Fibroblast of lung (primary cell): Measurements from ENCODE around the gene SLC6A17. TPM values are rescaled to one million over a fixed set of nuclear protein-coding genes. Genes with fewer than 3 reads are reported as not detected.
A peak's percentile ranks its signal among the peaks of the same experiment; 100 is the strongest.

Experiments used
- DNase-seq, 2 donors: peaks; one replicate each; pipeline versions ENCODE4 v3.0.0 to v3.0.0-alpha.2; 2010; ENCODE audit warnings: low read depth in 2 of 2
- H2AFZ ChIP-seq: 2 replicates; pipeline ENCODE4 v1.5.1; 2012; ENCODE audit warnings: low read length, control low read depth, inconsistent platforms
- H3K27ac ChIP-seq: 2 replicates; pipeline ENCODE4 v1.5.1; 2011; ENCODE audit warnings: low read length, control low read depth; ENCODE audit not compliant: insufficient read depth
- H3K27me3 ChIP-seq: 2 replicates; pipeline ENCODE4 v1.5.1; 2011; ENCODE audit warnings: mild to moderate bottlenecking, low read length; ENCODE audit not compliant: control insufficient read depth, insufficient read depth
- H3K36me3 ChIP-seq: 2 replicates; pipeline ENCODE4 v1.5.1; 2011; ENCODE audit warnings: low read length; ENCODE audit not compliant: control insufficient read depth, insufficient read depth
- H3K4me1 ChIP-seq: 2 replicates; pipeline ENCODE4 v1.5.1; 2011; ENCODE audit warnings: low read length; ENCODE audit not compliant: control insufficient read depth, insufficient read depth; ENCODE audit errors: extremely low read depth
- H3K4me2 ChIP-seq: 2 replicates; pipeline ENCODE4 v1.5.1; 2011; ENCODE audit warnings: low read length, control low read depth; ENCODE audit not compliant: insufficient read depth; ENCODE audit errors: extremely low read depth
- H3K4me3 ChIP-seq, 4 experiments: fragments of 200-600 bp in 1 of 4; sonication (generic) in 1 of 4; replicated peaks in 1 of 4; 2 replicates each; pipeline ENCODE4 v1.5.1; 2011 to 2016; ENCODE audit warnings: low read length in 4 of 4, low read depth in 3 of 4, mild to moderate bottlenecking in 3 of 4, control low read depth in 2 of 4, inconsistent platforms in 1 of 4, mixed read lengths in 1 of 4; ENCODE audit not compliant: insufficient read depth in 1 of 4; ENCODE audit errors: control extremely low read depth in 1 of 4
- H3K79me2 ChIP-seq: 2 replicates; pipeline ENCODE4 v1.5.1; 2012; ENCODE audit warnings: mild to moderate bottlenecking, low read length, inconsistent platforms; ENCODE audit not compliant: control insufficient read depth, insufficient read depth
- H3K9ac ChIP-seq: 2 replicates; pipeline ENCODE4 v1.5.1; 2011; ENCODE audit warnings: mild to moderate bottlenecking, low read length, control low read depth; ENCODE audit not compliant: insufficient read depth
- H3K9me3 ChIP-seq: 2 replicates; pipeline ENCODE4 v1.5.1; 2012; ENCODE audit warnings: low read depth, low read length; ENCODE audit not compliant: control insufficient read depth, insufficient read depth
- H4K20me1 ChIP-seq: 2 replicates; pipeline ENCODE4 v1.5.1; 2011; ENCODE audit warnings: low read length; ENCODE audit not compliant: control insufficient read depth, insufficient read depth; ENCODE audit errors: extremely low read depth
- EZH2 ChIP-seq: IDR thresholded peaks from 2 replicates; pipeline ENCODE4 v1.5.1; 2012; ENCODE audit warnings: low read length, control low read depth, mild to moderate bottlenecking; ENCODE audit errors: missing control alignments
- polyA plus RNA-seq, 2 donors: library from polyadenylated mRNA; depleted of rRNA in 1 of 2; stranded (reverse) in 1 of 2; unstranded in 1 of 2; fragments of >200 nt; gene quantifications; 2 replicates each; pipeline ENCODE4 v1.2.1, GENCODE V29; 2011 to 2012; ENCODE audit warnings: missing spikeins in 1 of 2
- total RNA-seq: library from RNA; depleted of rRNA; stranded (reverse); fragments of >200 nt; gene quantifications from 2 replicates; pipeline ENCODE4 v1.2.1, GENCODE V29; 2014
- TF ChIP-seq, protein P1 (sequence below), 2 donors: IDR thresholded peaks in 1 of 2; conservative IDR thresholded peaks in 1 of 2; 1 replicate in 1 of 2; 2 replicates in 1 of 2; pipeline ENCODE4 v1.5.1; 2011 to 2012; ENCODE audit warnings: low read length in 2 of 2, control low read depth in 1 of 2, inconsistent platforms in 1 of 2, low read depth in 1 of 2, mild to moderate bottlenecking in 1 of 2

SLC6A17 gene
- total and polyA plus RNA-seq, 2 donors (not counting 1 experiment from before 2014, with no cell fraction given) = under 0.01 to 0.14 TPM

DNA sequence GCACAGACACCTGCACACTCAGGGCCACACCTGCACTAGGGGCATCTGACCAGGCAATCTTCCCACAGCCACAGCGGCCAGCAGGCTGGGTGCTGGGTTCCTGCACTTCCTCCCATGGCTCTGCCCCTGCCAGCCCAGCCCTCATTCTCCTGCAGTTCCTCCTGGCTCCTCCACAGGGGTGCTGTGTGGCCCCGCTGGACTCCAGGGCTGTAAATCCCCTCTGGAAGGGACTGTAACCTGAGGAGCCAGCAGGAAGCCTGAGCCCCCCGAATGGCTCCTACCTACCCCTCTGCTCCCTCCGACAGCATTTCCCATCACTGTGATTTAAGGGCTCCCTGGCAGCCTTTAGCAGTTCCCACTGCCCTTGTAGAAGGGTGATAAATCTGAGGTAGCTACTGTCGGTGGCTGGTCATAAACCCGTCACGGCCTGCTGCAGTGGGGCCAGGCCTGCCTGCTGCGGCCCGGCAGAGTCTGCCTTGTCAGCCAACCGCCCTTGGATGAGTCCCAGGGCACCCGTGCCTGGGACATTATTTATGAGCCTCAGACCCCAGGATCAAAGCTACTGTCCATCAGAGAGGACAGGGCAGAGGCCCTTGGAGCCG is 29.2 kb upstream of the SLC6A17 start:
- no peaks in the 10 kb centered on the region for H3K9me3 ChIP-seq
- TF ChIP-seq, protein P1, sequence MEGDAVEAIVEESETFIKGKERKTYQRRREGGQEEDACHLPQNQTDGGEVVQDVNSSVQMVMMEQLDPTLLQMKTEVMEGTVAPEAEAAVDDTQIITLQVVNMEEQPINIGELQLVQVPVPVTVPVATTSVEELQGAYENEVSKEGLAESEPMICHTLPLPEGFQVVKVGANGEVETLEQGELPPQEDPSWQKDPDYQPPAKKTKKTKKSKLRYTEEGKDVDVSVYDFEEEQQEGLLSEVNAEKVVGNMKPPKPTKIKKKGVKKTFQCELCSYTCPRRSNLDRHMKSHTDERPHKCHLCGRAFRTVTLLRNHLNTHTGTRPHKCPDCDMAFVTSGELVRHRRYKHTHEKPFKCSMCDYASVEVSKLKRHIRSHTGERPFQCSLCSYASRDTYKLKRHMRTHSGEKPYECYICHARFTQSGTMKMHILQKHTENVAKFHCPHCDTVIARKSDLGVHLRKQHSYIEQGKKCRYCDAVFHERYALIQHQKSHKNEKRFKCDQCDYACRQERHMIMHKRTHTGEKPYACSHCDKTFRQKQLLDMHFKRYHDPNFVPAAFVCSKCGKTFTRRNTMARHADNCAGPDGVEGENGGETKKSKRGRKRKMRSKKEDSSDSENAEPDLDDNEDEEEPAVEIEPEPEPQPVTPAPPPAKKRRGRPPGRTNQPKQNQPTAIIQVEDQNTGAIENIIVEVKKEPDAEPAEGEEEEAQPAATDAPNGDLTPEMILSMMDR (conservative IDR thresholded peaks at IDR 0.05 in 1 of 2, IDR thresholded peaks at IDR 0.05 in 1 of 2; ENCODE audit: low read depth in 1 of 2, low read length in 2 of 2) = no peak
- TF ChIP-seq EZH2 = no peak
- H4K20me1 ChIP-seq = no peaks in the 10 kb centered on the region

DNA sequence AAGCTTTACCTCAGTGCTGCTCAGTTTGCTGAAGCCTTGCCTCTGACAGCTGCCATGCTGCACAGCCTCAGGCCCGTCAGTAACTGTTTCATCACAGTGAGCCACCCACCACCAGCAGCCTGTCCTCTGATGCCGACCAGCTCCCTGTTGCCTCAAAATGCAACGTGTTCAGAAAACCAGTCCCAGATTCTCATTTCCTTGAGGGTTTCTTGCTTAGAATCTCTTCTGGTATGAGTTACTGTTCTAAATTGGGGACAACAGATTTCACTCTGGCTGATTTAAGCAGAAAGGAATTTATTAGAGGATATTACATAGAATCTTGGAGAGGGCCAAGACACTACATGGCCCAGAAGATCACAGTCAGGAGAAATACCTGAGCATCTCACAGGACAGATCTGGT is 27.1 kb upstream of the SLC6A17 start:
- Histone ChIP-seq H3K4me2 (no peak overlapping the region), H3K27ac (no peak overlapping the region)
- TF ChIP-seq, protein P1 (conservative IDR thresholded peaks at IDR 0.05 in 1 of 2, IDR thresholded peaks at IDR 0.05 in 1 of 2; ENCODE audit: low read depth in 1 of 2, low read length in 2 of 2) = no peak
- no peak for TF ChIP-seq EZH2

More for the DNA sequence above, 29.2 kb upstream of the SLC6A17 start:
- Histone ChIP-seq H3K4me3 (no peak overlapping the region), H3K79me2 (no peaks in the 10 kb centered on the region), H3K9ac (no peak overlapping the region), H3K27me3 (peaks cover 2% of the 10 kb centered on the region), H3K36me3 (no peaks in the 10 kb centered on the region), H2AFZ (no peak overlapping the region), H3K27ac (no peak overlapping the region), H3K4me2 (no peak overlapping the region), H3K4me1 (no peaks in the 10 kb centered on the region)
- DNase-seq = no peak

DNA sequence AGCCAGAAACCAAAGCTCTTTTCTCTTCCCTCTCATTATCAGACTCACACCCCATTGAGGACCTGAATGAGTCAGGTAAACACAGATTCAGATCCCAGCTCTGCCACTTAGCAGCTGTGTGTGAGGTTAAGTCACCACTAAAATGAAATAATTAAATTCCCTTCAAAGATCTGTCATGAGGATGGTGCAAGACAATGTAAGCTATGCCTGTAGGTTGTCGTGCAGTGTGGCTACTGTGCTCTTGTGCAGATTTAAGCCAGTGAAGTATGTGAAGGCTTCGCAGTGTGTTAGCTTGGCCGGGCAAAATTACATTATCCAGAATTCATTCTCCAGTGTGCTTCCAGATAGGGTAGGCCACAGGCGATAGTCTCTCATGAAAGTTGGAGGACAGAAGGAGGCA is 24.5 kb upstream of the SLC6A17 start:
- no peak for DNase-seq
- Histone ChIP-seq H3K79me2 (no peaks in the 10 kb centered on the region), H3K36me3 (no peaks in the 10 kb centered on the region), H2AFZ (no peak overlapping the region), H4K20me1 (no peaks in the 10 kb centered on the region), H3K4me2 (no peak overlapping the region), H3K27ac (no peak overlapping the region), H3K9ac (no peak overlapping the region), H3K4me3 (no peak overlapping the region), H3K27me3 (peaks cover 26% of the 10 kb centered on the region), H3K9me3 (no peaks in the 10 kb centered on the region), H3K4me1 (no peaks in the 10 kb centered on the region)
- no peak for TF ChIP-seq EZH2
- TF ChIP-seq, protein P1 (conservative IDR thresholded peaks at IDR 0.05 in 1 of 2, IDR thresholded peaks at IDR 0.05 in 1 of 2; ENCODE audit: low read depth in 1 of 2, low read length in 2 of 2) = no peak

More for the DNA sequence above, 27.1 kb upstream of the SLC6A17 start:
- Histone ChIP-seq H3K4me3 (no peak overlapping the region), H3K27me3 (peaks cover 5% of the 10 kb centered on the region), H3K4me1 (no peaks in the 10 kb centered on the region), H4K20me1 (no peaks in the 10 kb centered on the region), H3K9ac (no peak overlapping the region), H3K9me3 (no peaks in the 10 kb centered on the region), H3K79me2 (no peaks in the 10 kb centered on the region), H3K36me3 (no peaks in the 10 kb centered on the region), H2AFZ (no peak overlapping the region)
- DNase-seq = peak in 1 of 2 donors; percentile 24
